Activated CD4-positive, alpha-beta T cell treated with anti-CD3 and anti-CD28 coated beads for 36 hours (primary cell): ENCODE results near the gene XCL2. TPM values are rescaled to one million over a fixed set of nuclear protein-coding genes. Genes with fewer than 3 reads are reported as not detected.
A peak's percentile ranks its signal among the peaks of the same experiment; 100 is the strongest.
"Not testable (repeated sequence)": the region's sequence is repeated elsewhere in the genome, so short reads cannot be mapped to it uniquely, and the experiment has no call there.

ENCODE experiments used
- ATAC-seq: fragments of 200-7000 bp; cut with Tn5 transposase; one replicate; pipeline ENCODE4 v1.10.0; 2021; ENCODE audit warnings: mild to moderate bottlenecking, moderate library complexity
- CTCF ChIA-PET: fragments of 350-600 bp; sonication (Branson Sonifier 250); formaldehyde crosslinking; loops from one replicate; lab custom pipeline; 2021; ENCODE audit warnings: antibody characterized with exemption; lab: Charles Lee
- POLR2A ChIA-PET: fragments of 350-600 bp; sonication (Branson Sonifier 250); formaldehyde crosslinking; loops from one replicate; lab custom pipeline; 2021; ENCODE audit warnings: antibody characterized with exemption, inconsistent platforms; lab: Charles Lee
- DNase-seq: peaks from one replicate; pipeline ENCODE4 v3.0.0-alpha.2; 2020
- H3K27ac Mint-ChIP-seq: one replicate; pipeline ENCODE4 v1.8.0; 2021; ENCODE audit warnings: mixed read lengths
- H3K27me3 Mint-ChIP-seq: one replicate; pipeline ENCODE4 v1.8.0; 2021; ENCODE audit warnings: mixed read lengths
- H3K36me3 Mint-ChIP-seq: one replicate; pipeline ENCODE4 v1.8.0; 2021; ENCODE audit warnings: low read depth, mixed read lengths
- H3K4me1 Mint-ChIP-seq: one replicate; pipeline ENCODE4 v1.8.0; 2021; ENCODE audit warnings: mixed read lengths
- H3K4me3 Mint-ChIP-seq: one replicate; pipeline ENCODE4 v1.8.0; 2021; ENCODE audit warnings: mild to moderate bottlenecking, moderate library complexity, mixed read lengths
- H3K9me3 Mint-ChIP-seq: one replicate; pipeline ENCODE4 v1.8.0; 2021; ENCODE audit warnings: low read depth, mixed read lengths
- intact Hi-C, 2 experiments: fragments of 100-400 bp; cut with DNase I in 1 of 2; cut with micrococcal nuclease in 1 of 2; formaldehyde crosslinking; loops; one replicate each; pipeline versions ENCODE4 v1.14.2 to v1.15.1; 2022 to 2024; cut with DNase I, micrococcal nuclease
- total RNA-seq, 2 experiments: library from RNA; stranded (reverse); gene quantifications; one replicate each; pipeline ENCODE4 v1.2.3, GENCODE V29; 2021

Gene XCL2, protein sequence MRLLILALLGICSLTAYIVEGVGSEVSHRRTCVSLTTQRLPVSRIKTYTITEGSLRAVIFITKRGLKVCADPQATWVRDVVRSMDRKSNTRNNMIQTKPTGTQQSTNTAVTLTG
- total RNA-seq = 1 to 10 TPM; 1.0 to 1.5 TPM

DNA sequence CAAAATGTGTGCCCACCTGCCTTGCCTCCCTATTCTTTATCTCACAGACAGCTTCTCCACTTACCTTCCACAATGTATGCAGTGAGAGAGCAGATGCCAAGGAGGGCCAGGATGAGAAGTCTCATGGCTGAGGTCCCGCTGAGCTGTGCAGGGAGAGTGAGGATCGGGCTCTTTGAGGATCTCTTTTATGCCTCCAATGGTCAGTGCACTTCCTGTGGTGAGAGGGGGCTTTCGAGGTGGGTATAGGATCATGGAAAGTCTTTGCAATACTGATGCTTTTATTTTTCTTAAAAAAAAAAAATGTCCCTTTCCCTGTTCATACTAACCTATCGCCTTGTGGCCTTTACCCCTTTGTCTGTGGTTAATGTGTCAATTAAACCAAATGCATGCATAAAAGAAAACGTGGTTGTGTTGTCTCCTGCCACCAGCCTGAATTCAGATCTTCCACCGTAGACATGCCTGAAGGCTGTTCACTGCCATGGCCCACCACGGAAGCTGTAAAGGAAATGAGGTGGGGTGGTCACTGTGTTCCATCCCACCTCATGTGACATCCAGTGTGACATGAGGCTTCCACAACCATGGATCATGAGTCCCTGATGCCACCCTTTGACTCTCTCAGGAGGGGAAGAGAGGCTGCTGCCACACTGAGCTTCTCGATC lies at the start of gene XCL2:
Gene XCL2, minus strand, starts transcription at position 158 of the 659 bp plus-strand sequence. Its CDS starts 33 bp downstream, at position 125.
- H3K27ac Mint-ChIP-seq, DNase-seq, intact Hi-C loops, H3K27me3 Mint-ChIP-seq, H3K4me1 Mint-ChIP-seq, POLR2A ChIA-PET, H3K4me3 Mint-ChIP-seq, H3K9me3 Mint-ChIP-seq, H3K36me3 Mint-ChIP-seq, CTCF ChIA-PET: not testable (repeated sequence)
- peak; percentile 16 for ATAC-seq

DNA sequence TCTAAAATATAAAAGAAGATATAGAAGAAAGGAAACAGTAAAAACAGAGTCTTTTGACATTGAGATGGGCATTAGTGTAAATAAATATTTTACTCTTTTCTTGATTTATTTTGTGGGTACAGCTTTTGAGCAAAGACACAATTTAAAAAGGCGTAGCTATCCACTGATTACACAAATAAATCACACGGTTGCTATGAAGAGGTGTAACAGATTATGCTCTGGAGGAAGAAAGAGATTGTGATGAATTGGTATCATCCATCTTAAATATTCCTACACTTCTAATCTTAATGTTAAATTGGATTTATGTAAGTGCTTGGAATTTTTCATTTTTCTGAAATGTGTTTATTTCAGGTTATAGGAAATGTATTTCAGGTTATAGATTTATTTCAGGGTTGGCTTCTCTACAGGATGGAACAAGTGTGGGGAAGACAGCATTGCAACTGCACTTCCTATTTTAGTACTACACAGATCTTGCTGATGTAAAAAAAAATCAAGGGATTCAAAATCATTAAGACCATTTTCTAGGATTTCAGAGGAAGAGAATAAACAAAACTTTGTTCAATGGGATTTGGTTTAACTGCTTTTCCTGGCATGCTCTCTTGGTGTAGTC lies 47.9 kb upstream of the XCL2 start:
- no peak for ATAC-seq
- no peaks in the 10 kb centered on the region for H3K27me3 Mint-ChIP-seq
- intact Hi-C loops = no loop called here
- CTCF ChIA-PET = no interaction called here
- POLR2A ChIA-PET = no interaction called here
- peaks cover 2% of the 10 kb centered on the region for H3K9me3 Mint-ChIP-seq
- no peak for DNase-seq
- H3K27ac Mint-ChIP-seq = no peak overlapping the region
- no peaks in the 10 kb centered on the region for H3K36me3 Mint-ChIP-seq
- no peaks in the 10 kb centered on the region for H3K4me1 Mint-ChIP-seq
- H3K4me3 Mint-ChIP-seq = no peak overlapping the region

DNA sequence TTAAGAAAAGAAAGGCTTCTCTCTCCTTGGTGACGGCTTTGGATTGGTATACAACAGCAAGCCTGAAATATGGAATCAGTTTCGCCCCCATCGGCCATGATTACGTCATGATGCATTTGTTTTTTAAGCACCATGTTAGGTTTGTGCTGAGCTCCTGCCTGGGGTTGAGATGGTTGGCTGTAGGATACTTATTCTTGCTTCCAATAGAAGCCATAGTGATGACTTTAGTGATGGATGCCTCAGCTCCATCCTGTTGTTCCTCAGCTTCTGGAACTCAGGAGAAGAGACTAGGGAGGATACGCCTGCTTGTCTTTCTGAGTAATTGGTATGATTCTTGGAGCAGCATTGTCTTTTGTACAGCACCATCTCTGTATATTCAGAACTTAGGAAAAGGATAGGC lies 47.3 kb upstream of the XCL2 start:
- H3K4me3 Mint-ChIP-seq = no peak overlapping the region
- DNase-seq = no peak
- no peaks in the 10 kb centered on the region for H3K4me1 Mint-ChIP-seq
- no peaks in the 10 kb centered on the region for H3K36me3 Mint-ChIP-seq
- ChIA-PET CTCF (interaction anchor here (0.7 kb wide), 1 partner anchor 195 kb away, joined by 3 read pairs; no protein-coding TSS in a partner anchor), POLR2A (no interaction called here)
- peaks cover 2% of the 10 kb centered on the region for H3K9me3 Mint-ChIP-seq
- intact Hi-C loops = no loop called here
- no peak for ATAC-seq
- H3K27ac Mint-ChIP-seq = no peak overlapping the region
- no peaks in the 10 kb centered on the region for H3K27me3 Mint-ChIP-seq

DNA sequence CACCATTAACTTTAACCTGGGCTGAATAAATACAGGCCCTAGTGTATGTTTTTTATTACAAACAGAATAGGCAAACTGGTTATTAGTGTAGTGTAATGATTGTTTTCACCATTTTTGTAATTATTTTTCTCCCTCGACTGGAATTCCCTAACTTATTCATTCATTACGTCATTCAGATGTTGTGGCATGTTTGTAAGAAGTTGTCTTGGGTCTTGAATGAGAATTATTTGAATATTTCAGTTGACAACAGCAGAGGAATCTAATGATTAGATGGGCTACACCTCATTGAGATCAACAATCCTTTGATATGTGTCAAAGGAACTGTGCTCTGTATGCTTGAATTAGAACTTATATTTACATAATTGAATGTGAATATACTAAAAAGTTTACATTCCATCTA lies 45.4 kb upstream of the XCL2 start:
- H3K36me3 Mint-ChIP-seq = no peaks in the 10 kb centered on the region
- POLR2A ChIA-PET = no interaction called here
- no peaks in the 10 kb centered on the region for H3K4me1 Mint-ChIP-seq
- no peaks in the 10 kb centered on the region for H3K27me3 Mint-ChIP-seq
- H3K9me3 Mint-ChIP-seq = peaks cover 2% of the 10 kb centered on the region
- no peak overlapping the region for H3K27ac Mint-ChIP-seq
- no peak overlapping the region for H3K4me3 Mint-ChIP-seq
- ATAC-seq (no peak), DNase-seq (no peak)
- intact Hi-C loops = no loop called here
- CTCF ChIA-PET = interaction anchor here (0.6 kb wide), 2 partner anchors 30 to 247 kb away, joined by 3 to 7 read pairs; no protein-coding TSS in a partner anchor

DNA sequence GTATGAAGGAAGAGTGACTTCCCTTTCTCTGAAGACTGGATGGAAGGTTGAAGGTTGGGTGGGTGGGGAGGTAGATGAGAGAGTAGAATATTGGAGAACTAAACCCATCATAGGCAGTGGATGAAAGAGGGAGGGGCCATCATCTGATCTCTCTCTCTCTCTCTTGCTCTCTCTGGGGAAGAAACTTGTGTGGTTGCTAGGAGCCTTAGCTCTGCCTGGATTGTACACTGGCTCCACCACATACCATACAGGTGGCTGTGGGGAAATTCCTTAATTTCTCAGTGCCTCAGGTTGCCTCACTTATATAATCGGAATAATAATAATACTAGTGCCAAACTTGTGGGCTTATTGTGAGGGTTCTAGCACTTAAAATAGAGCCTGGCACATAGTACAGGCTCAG lies 42.1 kb upstream of the XCL2 start:
- H3K36me3 Mint-ChIP-seq = no peaks in the 10 kb centered on the region
- intact Hi-C loops = no loop called here
- ChIA-PET CTCF (interaction anchor here (1.2 kb wide), 1 partner anchor 17 kb away, joined by 3 read pairs; no protein-coding TSS in a partner anchor), POLR2A (no interaction called here)
- H3K4me3 Mint-ChIP-seq = no peak overlapping the region
- DNase-seq (no peak), ATAC-seq (no peak)
- peaks cover 2% of the 10 kb centered on the region for H3K9me3 Mint-ChIP-seq
- H3K4me1 Mint-ChIP-seq = no peaks in the 10 kb centered on the region
- no peak overlapping the region for H3K27ac Mint-ChIP-seq
- no peaks in the 10 kb centered on the region for H3K27me3 Mint-ChIP-seq

DNA sequence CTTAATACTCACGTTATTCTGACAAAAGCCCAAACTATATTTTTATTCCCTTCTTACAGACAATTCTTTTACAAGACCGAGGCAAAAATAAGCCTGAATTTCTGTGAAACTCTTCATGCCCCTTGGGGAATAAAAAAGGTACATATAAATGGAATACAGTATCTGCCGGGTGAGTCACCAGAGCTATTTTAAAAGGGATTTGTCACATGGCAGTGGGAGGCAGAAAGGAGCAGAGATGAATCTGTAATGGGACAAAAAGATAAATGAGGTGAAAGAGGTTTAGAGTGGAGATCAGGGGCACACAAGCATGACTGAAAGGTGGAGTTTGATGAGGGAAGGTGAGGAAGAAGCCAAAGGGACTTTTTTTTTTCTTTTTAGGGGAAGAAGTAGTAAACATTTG lies 41.4 kb upstream of the XCL2 start:
- POLR2A ChIA-PET = no interaction called here
- CTCF ChIA-PET = interaction anchor here (0.6 to 0.8 kb wide), 2 partner anchors 18 to 25 kb away, joined by 3 to 4 read pairs; no protein-coding TSS in a partner anchor
- Mint-ChIP-seq H3K27me3 (no peaks in the 10 kb centered on the region), H3K4me1 (no peaks in the 10 kb centered on the region), H3K9me3 (peaks cover 2% of the 10 kb centered on the region), H3K4me3 (no peak overlapping the region), H3K36me3 (no peaks in the 10 kb centered on the region), H3K27ac (no peak overlapping the region)
- no peak for DNase-seq
- no peak for ATAC-seq
- intact Hi-C loops = no loop called here

DNA sequence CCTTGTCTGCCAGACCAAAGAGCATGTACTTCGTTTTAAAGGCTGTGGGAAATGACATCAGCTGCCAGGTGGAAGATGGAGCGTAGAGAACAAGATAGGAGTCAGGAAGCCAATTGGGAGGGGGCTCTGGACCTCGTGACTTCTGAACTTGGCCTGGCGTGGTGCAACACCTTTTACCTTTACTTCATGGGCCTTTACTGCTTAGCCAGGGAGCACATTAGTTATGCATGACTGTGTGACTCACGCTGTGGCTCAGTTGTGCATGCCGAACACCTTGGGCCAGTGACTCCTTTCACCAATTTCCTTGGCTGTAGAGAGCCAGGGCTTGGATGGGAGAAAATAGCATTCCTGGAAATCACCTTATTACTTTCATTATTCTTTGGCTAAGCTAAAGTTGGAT lies 39.8 kb upstream of the XCL2 start:
- CTCF ChIA-PET = no interaction called here
- POLR2A ChIA-PET = no interaction called here
- no peak for ATAC-seq
- DNase-seq = no peak
- Mint-ChIP-seq H3K4me1 (no peaks in the 10 kb centered on the region), H3K27me3 (no peaks in the 10 kb centered on the region), H3K27ac (no peak overlapping the region), H3K9me3 (peaks cover 2% of the 10 kb centered on the region), H3K36me3 (no peaks in the 10 kb centered on the region), H3K4me3 (no peak overlapping the region)
- intact Hi-C loops = no loop called here

DNA sequence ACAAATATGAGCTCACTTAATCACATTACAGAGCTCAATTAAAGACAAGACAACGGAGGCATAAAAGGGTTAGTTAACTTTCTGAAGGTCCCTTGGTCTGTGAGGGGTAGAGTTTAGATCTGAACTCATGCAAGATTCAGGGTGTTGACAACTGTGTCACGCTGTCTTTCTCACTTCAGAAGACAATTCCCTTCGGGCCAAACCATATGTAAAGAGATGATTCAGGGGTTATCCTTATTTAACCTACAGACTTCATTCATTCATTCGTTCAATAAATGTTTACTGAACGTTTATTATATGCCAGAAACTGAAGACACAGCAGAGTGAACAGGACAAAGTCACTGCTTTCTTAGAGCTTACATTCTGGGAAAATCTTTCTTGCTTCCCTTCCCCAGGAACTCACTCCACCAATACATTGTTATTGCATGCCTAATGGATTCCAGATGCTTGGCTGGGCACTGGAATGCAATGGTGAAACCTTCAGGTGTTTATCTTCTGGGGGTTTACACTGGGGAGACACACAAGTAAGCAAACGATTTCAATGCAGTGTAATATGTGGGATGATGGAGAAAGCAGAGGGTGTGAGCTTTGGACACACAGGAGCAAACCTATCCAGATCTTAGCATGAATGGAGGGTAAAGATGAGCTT lies 39.0 kb upstream of the XCL2 start:
- no peak overlapping the region for H3K27ac Mint-ChIP-seq
- no peaks in the 10 kb centered on the region for H3K4me1 Mint-ChIP-seq
- H3K27me3 Mint-ChIP-seq = no peaks in the 10 kb centered on the region
- ChIA-PET CTCF (interaction anchor here (0.7 to 1.0 kb wide), 2 partner anchors 137 to 240 kb away, joined by 3 read pairs; no protein-coding TSS in a partner anchor), POLR2A (no interaction called here)
- H3K36me3 Mint-ChIP-seq = no peaks in the 10 kb centered on the region
- H3K9me3 Mint-ChIP-seq = peaks cover 2% of the 10 kb centered on the region
- DNase-seq (no peak), ATAC-seq (no peak)
- intact Hi-C loops = no loop called here
- H3K4me3 Mint-ChIP-seq = no peak overlapping the region

DNA sequence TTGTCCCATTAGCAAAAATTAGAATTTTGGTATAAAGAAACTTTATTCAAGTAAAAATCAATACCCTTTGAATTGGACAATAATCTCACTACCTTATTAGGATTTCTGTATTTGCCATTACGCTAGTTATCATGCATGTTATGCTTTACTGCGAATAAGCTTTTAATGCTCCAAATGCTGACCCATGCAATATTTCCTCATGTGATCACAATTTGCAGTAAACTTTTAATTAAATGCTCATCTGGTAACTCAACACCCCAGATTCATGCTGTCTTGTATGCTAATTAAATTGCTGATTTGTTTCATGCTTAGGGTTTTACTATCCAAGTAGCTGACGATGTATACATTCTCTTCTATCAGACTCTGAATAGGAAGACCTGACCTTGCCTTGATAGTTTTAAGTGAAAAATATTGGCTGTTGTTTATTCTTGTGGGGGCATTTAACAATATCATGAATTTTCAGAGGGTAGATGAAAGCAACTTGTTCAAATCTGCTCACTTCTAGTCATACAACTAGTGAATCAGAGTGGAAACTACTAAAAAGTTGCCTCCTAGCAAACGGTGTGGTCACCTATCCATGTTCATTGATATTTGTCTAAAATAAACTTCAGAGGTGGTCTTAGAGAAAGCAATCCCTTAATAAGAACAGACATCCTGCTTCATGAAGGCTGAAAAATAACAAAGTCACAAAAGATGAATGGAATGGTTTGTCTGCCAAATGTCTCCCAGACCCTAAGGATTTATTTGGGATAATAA lies 38.2 kb upstream of the XCL2 start:
- no peaks in the 10 kb centered on the region for H3K36me3 Mint-ChIP-seq
- no peaks in the 10 kb centered on the region for H3K9me3 Mint-ChIP-seq
- H3K4me3 Mint-ChIP-seq = no peak overlapping the region
- no peak for ATAC-seq
- ChIA-PET POLR2A (no interaction called here), CTCF (interaction anchor here (1.0 kb wide), 1 partner anchor 136 kb away, joined by 3 read pairs; no protein-coding TSS in a partner anchor)
- no peaks in the 10 kb centered on the region for H3K4me1 Mint-ChIP-seq
- no peaks in the 10 kb centered on the region for H3K27me3 Mint-ChIP-seq
- DNase-seq = no peak
- H3K27ac Mint-ChIP-seq = no peak overlapping the region
- intact Hi-C loops = no loop called here

DNA sequence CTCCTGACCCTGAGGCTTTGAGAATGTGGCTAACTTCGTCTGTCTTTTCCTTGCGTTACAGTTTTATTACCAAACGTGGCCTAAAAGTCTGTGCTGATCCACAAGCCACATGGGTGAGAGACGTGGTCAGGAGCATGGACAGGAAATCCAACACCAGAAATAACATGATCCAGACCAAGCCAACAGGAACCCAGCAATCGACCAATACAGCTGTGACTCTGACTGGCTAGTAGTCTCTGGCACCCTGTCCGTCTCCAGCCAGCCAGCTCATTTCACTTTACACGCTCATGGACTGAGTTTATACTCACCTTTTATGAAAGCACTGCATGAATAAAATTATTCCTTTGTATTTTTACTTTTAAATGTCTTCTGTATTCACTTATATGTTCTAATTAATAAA lies 37.2 kb upstream of the XCL2 start:
- H3K36me3 Mint-ChIP-seq, H3K4me3 Mint-ChIP-seq, H3K4me1 Mint-ChIP-seq, H3K27ac Mint-ChIP-seq, H3K27me3 Mint-ChIP-seq, POLR2A ChIA-PET, H3K9me3 Mint-ChIP-seq, intact Hi-C loops, CTCF ChIA-PET, DNase-seq, ATAC-seq: not testable (repeated sequence)

DNA sequence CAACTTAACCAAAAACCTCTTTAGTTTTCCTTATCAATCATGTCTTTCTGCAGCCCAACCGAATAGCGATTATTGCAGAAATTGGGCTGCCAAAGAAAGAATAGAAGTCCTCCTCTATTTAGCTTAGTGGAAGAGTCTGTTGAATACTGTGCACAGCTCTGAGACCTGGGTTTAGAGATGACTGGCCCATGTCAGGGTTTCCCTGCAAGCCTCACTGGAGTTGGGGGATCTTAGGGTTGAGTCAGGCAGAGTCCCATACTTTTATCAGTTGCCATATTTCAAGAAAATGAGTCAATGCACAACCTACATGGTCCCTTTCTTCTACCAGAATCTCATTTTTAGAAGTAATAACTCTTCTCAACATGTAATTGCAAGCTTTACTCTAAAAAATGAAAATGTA lies 36.5 kb upstream of the XCL2 start:
- DNase-seq (peak; percentile 32), ATAC-seq (peak; percentile 82)
- H3K27ac Mint-ChIP-seq, POLR2A ChIA-PET, H3K27me3 Mint-ChIP-seq, H3K4me3 Mint-ChIP-seq, intact Hi-C loops, H3K4me1 Mint-ChIP-seq, H3K36me3 Mint-ChIP-seq, H3K9me3 Mint-ChIP-seq: not testable (repeated sequence)
- CTCF ChIA-PET = interaction anchor here (0.6 kb wide), 1 partner anchor 62 kb away, joined by 3 read pairs; no protein-coding TSS in a partner anchor
